Measurements from ENCODE around the gene AP4B1.
"Not testable (repeated sequence)": the region's sequence is repeated elsewhere in the genome, so short reads cannot be mapped to it uniquely, and the experiment has no call there.

The AP4B1 gene

DNA sequence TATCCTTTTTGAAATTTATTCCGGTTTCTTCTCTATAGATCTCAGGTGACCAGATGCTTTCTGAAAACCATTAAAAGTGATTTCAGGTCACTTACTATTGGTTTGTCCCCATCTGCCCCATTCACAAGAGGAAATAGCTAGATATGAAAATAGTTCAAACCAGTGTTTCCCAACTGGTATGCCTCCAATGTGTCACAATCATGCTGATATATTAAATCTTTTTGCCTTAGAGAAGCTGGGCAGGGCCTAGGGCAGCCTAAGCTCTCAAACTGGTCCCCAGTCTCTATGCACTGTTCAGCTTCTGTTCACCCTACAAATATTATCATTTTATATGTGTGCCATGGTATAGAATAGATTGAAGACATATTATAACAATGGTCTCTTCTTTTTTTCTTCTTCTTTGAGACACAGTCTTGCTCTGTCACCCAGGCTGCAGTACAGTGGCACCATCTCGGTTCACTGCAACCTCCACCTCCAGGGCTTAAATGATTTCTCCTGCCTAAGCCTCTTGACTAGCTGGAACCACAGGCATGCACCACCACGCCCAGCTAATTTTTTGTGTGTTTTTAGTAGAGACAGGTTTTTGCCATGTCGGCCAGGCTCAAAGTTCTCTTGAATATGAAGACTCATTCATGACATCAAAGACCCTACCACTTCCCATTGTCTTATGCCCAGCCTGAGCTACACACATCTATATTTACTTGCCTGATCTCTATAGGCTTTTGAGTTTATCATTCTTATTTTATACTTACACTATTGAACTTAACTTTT lies 48.8 kb downstream of the AP4B1 start:
- no peak for DNase-seq

DNA sequence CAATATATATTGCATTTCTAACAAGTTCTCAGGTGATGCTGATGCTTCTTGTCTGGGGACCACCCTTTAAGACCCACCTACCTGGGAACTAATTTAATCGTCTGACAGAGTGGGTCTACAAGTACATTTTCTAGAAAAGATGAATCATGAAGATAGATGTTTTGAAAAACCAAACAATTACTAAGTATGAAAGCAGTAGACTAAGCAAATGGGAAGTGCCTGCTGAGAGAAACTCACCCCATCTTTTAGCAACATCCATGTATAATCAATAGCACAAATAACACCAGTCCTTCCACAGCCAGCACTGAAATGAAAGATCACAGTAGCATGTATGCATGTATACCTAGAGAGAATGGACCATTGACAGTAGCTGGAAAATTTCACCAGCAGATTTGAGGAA lies 50.4 kb downstream of the AP4B1 start:
- no peak for DNase-seq

DNA sequence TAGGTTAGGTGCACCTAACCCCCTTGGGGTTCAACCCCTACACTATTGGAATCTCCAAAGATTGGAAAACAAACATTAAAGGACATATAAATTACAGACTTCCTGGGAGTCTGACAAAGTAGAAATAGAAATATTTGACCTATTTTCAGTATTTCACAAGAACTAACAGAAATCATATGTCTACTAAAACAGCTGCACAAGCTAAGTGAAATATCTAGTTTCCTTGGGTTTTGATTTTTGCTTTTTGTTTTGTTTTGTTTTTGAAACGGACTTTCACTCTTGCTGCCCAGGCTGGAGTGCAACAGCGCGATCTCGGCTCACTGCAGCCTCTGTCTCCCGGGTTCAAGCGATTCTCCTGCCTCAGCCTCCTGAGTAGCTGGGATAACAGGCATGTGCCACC lies 51.9 kb downstream of the AP4B1 start:
- DNase-seq, result not testable (repeated sequence)

DNA sequence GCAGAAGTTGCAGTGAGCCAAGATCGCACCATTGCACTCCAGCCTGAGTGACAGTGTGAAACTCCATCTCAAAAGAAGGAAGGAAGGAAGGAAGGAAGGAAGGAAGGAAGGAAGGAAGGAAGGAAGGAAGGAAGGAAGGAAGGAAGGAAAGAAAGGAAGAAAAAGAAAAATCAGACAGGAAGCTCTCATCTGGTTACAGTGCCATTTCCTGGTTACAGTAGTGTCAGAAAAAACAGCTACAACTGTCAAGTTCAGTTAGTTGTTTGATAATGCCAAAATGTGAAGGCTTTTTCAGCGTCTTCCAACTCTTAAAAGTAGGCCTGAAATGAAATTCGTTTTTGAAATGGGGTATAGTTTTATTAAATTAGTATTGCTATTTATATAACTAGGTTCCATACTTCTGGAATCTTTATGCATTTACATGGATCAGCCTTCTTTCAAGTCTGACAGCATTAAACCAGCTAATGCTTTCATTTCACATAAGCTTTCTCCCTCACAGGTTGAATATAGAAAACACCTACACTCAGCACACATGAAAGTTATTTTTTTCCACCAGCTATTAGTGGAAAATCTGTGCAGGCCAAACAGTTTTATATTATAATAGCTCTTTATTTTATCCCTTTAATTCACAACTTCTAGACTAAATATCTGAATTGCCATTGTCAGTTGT lies 54.3 kb downstream of the AP4B1 start:
- no peak for DNase-seq

DNA sequence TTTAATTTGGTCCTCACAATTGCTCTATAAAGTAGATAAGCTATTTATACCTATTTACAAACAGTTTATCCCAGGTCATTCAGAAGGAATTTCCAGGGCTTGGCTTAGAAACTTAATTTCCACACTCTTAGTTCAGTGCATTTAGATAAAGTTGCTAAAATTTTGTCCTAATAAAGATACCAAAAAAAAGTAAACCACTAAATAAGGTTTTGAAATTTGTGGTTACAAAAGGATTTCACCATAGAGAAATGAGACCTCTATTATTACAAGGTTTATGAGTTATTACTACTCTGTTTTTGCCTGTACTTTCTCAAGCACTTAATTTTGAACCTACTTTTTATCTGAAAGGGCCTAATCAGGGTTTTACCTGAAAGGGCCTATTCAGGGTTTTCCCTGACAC lies 55.5 kb downstream of the AP4B1 start:
- DNase-seq, result no peak

DNA sequence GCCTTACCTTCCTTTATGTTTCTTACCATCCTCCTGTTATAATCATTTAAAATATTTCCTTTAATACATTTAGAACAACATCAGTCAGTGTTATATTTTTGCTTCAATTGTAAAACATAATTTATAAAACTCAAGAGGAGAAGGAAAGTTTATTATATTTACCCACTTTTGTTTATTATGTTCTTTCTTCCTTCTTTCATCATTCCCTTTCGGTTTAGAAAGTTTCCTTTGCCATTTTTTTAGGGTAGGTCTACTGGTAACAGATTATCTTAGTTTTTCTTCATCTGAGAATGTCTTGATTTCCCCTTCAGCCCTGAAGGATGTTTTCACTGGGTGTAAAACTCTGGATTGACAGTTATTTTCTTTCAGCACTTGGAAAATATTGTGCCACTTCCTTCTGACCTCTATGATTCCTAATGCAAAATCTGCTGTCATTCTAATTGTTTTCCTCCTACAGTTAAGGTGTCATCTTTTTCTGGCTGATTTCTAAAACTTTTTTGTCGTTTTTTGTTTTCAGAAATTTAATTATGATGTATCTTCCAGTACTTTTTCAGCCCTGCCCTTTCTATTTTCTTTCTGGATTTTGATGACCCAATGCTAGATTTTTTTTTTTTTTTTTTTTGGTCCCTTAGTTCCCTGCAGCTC lies 58.1 kb downstream of the AP4B1 start:
- DNase-seq, result no peak

Measured in right forelimb (tissue), 1 donor.